ENCODE results near the gene EPS15. TPM values are rescaled to one million over a fixed set of nuclear protein-coding genes. Genes with fewer than 3 reads are reported as not detected.

The EPS15 gene
- total and polyA plus RNA-seq, 8 donors = 9.9 to 42.0 (median 25.3) TPM

DNA sequence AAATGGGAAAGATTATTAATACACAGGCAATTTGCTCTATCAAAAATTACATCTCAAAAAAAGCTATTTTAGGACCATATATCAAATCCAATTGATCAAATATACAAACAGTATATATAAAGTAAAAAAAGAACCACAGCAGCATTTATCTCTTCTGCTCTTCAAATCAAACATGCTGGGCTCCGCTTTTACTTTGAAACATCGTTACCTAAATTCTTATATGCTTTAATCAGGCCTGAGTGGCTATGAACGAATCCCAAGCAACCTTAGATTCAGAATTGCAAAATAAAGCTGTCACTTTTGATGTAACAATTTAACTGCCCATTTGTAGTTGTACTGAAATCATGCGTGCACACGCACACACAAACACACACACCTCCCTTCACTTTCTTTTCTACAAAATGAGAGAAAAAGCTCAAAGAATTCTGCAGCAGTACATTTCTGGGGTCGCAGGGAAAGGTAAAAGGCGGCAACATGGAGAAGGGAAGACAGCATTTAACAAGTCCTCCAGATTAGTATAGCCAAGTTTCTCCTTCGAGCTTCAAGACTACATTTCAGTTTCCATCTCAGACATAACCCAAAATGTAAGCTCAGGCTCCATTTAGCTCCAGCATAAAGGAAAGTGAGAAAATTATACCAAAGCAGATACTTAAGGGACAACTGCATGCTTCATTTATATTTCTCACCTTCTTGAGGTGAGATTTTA, 96.5 kb downstream of the EPS15 start:
- Histone ChIP-seq H3K27me3 (no peaks in the 10 kb centered on the region), H3K4me1 (no peaks in the 10 kb centered on the region), H3K27ac (no peak overlapping the region), H3K36me3 (no peaks in the 10 kb centered on the region), H3K4me3 (no peak overlapping the region), H3K9me3 (no peaks in the 10 kb centered on the region)
- TF ChIP-seq, protein P1, sequence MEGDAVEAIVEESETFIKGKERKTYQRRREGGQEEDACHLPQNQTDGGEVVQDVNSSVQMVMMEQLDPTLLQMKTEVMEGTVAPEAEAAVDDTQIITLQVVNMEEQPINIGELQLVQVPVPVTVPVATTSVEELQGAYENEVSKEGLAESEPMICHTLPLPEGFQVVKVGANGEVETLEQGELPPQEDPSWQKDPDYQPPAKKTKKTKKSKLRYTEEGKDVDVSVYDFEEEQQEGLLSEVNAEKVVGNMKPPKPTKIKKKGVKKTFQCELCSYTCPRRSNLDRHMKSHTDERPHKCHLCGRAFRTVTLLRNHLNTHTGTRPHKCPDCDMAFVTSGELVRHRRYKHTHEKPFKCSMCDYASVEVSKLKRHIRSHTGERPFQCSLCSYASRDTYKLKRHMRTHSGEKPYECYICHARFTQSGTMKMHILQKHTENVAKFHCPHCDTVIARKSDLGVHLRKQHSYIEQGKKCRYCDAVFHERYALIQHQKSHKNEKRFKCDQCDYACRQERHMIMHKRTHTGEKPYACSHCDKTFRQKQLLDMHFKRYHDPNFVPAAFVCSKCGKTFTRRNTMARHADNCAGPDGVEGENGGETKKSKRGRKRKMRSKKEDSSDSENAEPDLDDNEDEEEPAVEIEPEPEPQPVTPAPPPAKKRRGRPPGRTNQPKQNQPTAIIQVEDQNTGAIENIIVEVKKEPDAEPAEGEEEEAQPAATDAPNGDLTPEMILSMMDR (IDR thresholded peaks at IDR 0.05) = no peak
- ATAC-seq = no peak
- intact Hi-C loops (cut with DNase I) = no loop called here
- no peak for DNase-seq
- WGBS, 2 donors = 83 to 88% methylated on average over 8 of the region's 8 CpGs
- FAIRE-seq = no peak

DNA sequence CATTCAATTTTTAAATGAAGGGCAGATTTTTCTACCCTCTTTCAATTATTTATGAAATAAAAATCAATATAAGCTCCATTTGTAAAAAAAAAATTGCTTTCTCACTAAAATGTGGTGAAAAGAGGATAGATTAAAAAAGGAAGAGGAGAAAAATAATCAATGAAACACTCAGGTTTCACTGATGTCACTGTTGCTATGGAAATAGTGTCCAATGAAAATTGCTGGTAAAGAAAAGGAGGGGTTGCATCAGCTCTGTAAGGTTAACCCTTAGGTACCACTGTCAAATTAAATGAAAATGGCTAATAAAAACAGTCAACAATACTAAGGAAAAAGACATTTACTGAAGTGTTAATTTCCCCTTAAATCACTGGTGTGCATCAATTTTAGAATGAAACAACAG, 97.1 kb downstream of the EPS15 start:
- TF ChIP-seq, protein P1 (IDR thresholded peaks at IDR 0.05) = no peak
- ATAC-seq (peak in 3 of 4 donors; percentile 65 to 82 (median 81)), FAIRE-seq (peak; percentile 77), DNase-seq (no peak)
- intact Hi-C loops (cut with DNase I) = no loop called here
- H3K4me3 ChIP-seq = no peak overlapping the region
- no peaks in the 10 kb centered on the region for H3K4me1 ChIP-seq
- H3K9me3 ChIP-seq = no peaks in the 10 kb centered on the region
- no peak overlapping the region for H3K27ac ChIP-seq
- H3K36me3 ChIP-seq = no peaks in the 10 kb centered on the region
- no peaks in the 10 kb centered on the region for H3K27me3 ChIP-seq

DNA sequence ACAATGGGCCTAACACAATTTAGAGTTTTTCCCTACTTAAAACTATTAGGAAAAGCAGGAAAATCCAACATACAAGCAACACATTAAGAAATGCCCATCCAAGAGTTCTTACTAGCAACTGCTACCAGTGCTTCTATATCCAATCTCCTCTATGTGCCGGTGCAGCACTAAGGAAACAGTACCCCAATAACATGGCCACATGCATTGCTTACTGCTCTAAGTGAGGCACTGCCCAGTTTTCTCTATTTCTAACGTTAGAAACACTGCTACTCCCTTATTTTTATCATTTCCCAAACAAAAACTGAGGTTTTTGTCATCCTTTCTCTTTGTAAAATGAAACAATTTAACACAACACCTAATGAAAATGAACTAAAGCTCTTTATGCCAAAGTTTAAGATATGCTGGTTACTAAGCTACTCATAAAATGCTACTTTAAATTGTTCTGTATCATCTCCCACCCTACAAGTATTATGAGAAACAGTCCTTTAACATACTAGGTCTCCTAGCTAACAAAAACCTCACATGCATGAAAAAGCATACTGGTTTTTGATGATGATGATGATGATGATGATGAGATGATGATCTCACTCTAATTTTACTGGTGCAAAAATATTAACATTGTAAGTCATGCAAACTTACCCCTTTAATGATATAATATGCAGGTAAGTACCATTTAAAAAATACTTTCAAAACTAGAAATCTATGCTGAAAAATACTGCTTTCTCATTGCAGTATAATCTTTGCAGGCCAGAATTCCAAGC, 98.0 kb downstream of the EPS15 start:
- Histone ChIP-seq H3K27me3 (no peaks in the 10 kb centered on the region), H3K9me3 (no peaks in the 10 kb centered on the region), H3K27ac (no peak overlapping the region), H3K4me3 (no peak overlapping the region), H3K36me3 (no peaks in the 10 kb centered on the region), H3K4me1 (no peaks in the 10 kb centered on the region)
- TF ChIP-seq, protein P1 (IDR thresholded peaks at IDR 0.05) = no peak
- intact Hi-C loops (cut with DNase I) = no loop called here
- 82 to 88% methylated on average over 2 of the region's 2 CpGs for WGBS, 2 donors
- DNase-seq (no peak), FAIRE-seq (no peak), ATAC-seq (no peak)

DNA sequence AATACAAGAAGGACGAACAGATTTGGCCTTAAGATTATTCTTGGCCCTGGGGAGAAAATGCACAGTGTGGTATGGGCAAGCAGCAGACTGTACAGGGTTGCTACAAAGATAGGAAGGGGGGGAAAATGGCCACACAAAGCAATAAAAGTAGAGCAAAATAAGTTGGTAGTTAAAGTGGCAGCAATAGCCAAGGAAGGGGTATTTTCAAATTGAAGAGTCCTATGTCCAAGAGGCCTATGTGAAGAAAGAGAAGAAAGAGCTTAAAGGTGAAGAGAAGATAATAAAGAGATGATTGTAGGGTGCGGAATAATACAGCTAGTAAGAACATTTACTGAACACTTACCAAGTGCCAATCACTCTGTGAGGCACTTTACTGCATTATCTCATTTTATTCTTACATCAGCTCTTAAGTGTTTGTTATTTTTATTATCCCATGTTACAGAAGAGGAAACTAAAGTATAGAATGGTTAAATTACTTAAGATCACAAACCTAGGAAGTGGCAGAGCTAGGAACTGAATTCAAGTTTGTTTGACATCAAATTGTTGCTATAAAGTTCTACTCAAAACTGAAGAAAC, 100.6 kb downstream of the EPS15 start:
- no peak overlapping the region for H3K4me3 ChIP-seq
- intact Hi-C loops (cut with DNase I) = loop anchor here in 1 of 3 donors (10.0 kb wide), 1 partner anchor 86 kb away; no protein-coding TSS in a partner anchor
- H3K27ac ChIP-seq = no peak overlapping the region
- no peaks in the 10 kb centered on the region for H3K27me3 ChIP-seq
- H3K36me3 ChIP-seq = no peaks in the 10 kb centered on the region
- ATAC-seq (no peak), DNase-seq (no peak), FAIRE-seq (no peak)
- no peaks in the 10 kb centered on the region for H3K4me1 ChIP-seq
- H3K9me3 ChIP-seq = no peaks in the 10 kb centered on the region
- WGBS, 2 donors = 88 to 94% methylated on average over 2 of the region's 2 CpGs
- TF ChIP-seq, protein P1 (IDR thresholded peaks at IDR 0.05) = no peak

Measured in pancreas (tissue), 10 donors.